ENCODE results near the gene CACNA1I.

DNA sequence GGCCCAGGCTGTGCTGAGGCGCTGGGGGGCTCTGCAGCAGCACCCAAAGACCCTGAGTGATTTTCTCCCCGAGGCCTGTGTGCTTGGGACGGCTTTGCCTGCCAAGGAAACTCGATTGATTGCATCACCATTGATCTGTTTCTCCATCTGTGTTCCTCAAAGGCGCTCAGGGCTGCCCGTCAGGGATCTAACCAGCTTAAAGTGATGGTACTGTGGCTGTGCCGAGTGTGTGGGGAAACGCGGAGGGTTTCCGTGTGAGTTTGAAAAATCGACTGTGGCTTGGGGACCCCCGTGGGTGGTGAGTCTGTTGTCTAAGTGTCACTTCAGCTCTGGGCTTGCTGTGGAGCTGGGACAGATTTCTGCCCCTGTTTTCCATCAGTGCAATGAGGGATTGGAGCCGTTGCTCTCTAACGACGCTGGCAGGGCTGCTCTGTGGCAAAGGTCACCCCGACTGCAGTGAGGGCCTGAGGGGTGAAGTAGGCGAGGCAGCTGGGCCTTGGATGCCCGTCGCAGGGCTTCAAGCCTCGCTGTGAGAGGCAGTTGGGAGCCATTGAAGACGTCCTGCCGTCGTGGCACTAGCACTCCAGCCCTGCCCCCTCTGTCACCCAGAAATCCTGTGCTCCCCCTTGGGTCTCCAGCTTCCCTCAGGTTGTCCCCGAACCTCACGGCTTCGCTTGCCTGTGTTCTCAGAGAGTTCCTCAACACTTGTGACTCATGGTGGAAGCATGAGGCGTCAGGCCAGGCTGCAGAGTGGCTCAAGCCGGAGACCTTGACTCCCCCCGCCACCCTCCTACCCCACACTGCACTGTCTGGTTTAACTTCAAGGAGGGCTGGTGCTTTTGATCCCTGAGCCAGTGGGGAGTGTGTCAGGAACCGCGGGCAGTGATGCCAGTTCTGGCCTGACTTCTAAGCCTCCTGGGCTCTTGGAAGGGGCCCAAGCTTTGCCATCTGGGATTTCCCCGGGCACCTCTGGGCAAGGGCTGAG lies 21.8 kb downstream of the CACNA1I start:
- no peak for TF ChIP-seq EZH2 (IDR thresholded peaks at IDR 0.05)
- no peak for TF ChIP-seq POLR2AphosphoS5 (IDR thresholded peaks at IDR 0.05; ENCODE audit: borderline replicate concordance, low read depth, low read length)

All from SK-N-MC (cell line).